K562 (cell line): Measurements from ENCODE around the gene MYO7A. TPM values are rescaled to one million over a fixed set of nuclear protein-coding genes. Genes with fewer than 3 reads are reported as not detected.

Source experiments
- ATAC-seq: fragments of 200-7000 bp; cut with Tn5 transposase; 3 replicates; pipeline ENCODE4 v1.9.1; 2020; ENCODE audit warnings: moderate library complexity
- BruUV-seq: library from RNA; stranded (reverse); fragments of 400-500 nt; replicated peaks from 2 replicates; lab custom pipeline; 2021; lab: Mats Ljungman, UMichigan
- CTCF ChIA-PET: fragments of 300-600 bp; formaldehyde crosslinking; extraction: SDS; loops from one replicate; lab custom pipeline; 2021; ENCODE audit warnings: low intra/inter-chr PET ratio; lab: Yijun Ruan, JAX
- POLR2A ChIA-PET: fragments of 300-600, 350-650 bp; sonication (Branson Sonifier 250); formaldehyde crosslinking; extraction: SDS; loops from one replicate; lab custom pipeline; 2021; ENCODE audit warnings: antibody characterized with exemption, inconsistent platforms; lab: Yijun Ruan, JAX
- DNase-seq, 4 experiments: peaks; one replicate each; pipeline versions ENCODE4 v3.0.0 to v3.0.0-alpha.2; 2011 to 2018; ENCODE audit warnings: low spot score in 3 of 4, mixed read lengths in 3 of 4; ENCODE audit errors: extremely low read depth in 1 of 4
- FAIRE-seq: peaks from 2 replicates; lab custom pipeline; 2011; peaks lifted over from hg19 to GRCh38; lab: Jason Lieb, UNC
- H2AFZ ChIP-seq: 2 replicates; pipeline ENCODE4 v1.6.0; 2011; ENCODE audit warnings: low read depth, low read length, control low read depth, inconsistent platforms
- H3K27ac ChIP-seq: fragments of 200-600 bp; 3 replicates; pipeline ENCODE4 v1.8.0; 2011; ENCODE audit warnings: low read depth, mild to moderate bottlenecking, control low read depth, inconsistent platforms, low read length, moderate library complexity, mixed read lengths; ENCODE audit errors: extremely low read depth
- H3K27me3 ChIP-seq, 2 experiments: fragments of 300-600 bp in 1 of 2; 2 replicates in 1 of 2; 3 replicates in 1 of 2; pipeline versions ENCODE4 v1.6.0 to v1.8.0; 2011; ENCODE audit warnings: inconsistent platforms in 2 of 2, low read length in 2 of 2, mild to moderate bottlenecking in 1 of 2, mixed read lengths in 1 of 2, moderate library complexity in 1 of 2; ENCODE audit not compliant: control insufficient read depth in 2 of 2, insufficient read depth in 2 of 2
- H3K36me3 ChIP-seq: fragments of 300-600 bp; 3 replicates; pipeline ENCODE4 v1.8.0; 2011; ENCODE audit warnings: mild to moderate bottlenecking, low read length, inconsistent platforms; ENCODE audit not compliant: control insufficient read depth, insufficient read depth
- H3K4me1 ChIP-seq, 2 experiments: fragments of 200-600 bp in 1 of 2; replicated peaks in 1 of 2; 2 replicates in 1 of 2; 3 replicates in 1 of 2; pipeline versions ENCODE4 v1.5.1 to v1.8.0; 2011; ENCODE audit warnings: inconsistent platforms in 2 of 2, low read length in 2 of 2, mild to moderate bottlenecking in 1 of 2, mixed read lengths in 1 of 2, moderate library complexity in 1 of 2; ENCODE audit not compliant: control insufficient read depth in 2 of 2, insufficient read depth in 2 of 2
- H3K4me2 ChIP-seq: 2 replicates; pipeline ENCODE4 v1.6.1; 2011; ENCODE audit warnings: low read length, control low read depth, inconsistent platforms, mixed read lengths; ENCODE audit not compliant: insufficient read depth
- H3K4me3 ChIP-seq: fragments of 200-600 bp; sonication (generic), shearing (Covaris generic); 2 replicates; pipeline ENCODE4 v1.5.1; 2016; ENCODE audit warnings: control low read depth, inconsistent platforms
- H3K79me2 ChIP-seq: fragments of 200-600 bp; 3 replicates; pipeline ENCODE4 v1.8.0; 2011; ENCODE audit warnings: low read length, inconsistent platforms; ENCODE audit not compliant: control insufficient read depth, insufficient read depth
- H3K9ac ChIP-seq, 2 experiments: 2 replicates each; pipeline versions ENCODE4 v1.6.0 to v1.6.1; 2011; ENCODE audit warnings: low read depth in 2 of 2, low read length in 2 of 2, control low read depth in 1 of 2, inconsistent platforms in 1 of 2, mild to moderate bottlenecking in 1 of 2, mixed read lengths in 1 of 2; ENCODE audit not compliant: insufficient read depth in 1 of 2
- H3K9me1 ChIP-seq: one replicate; pipeline ENCODE4 v1.6.0; 2011; ENCODE audit warnings: inconsistent platforms, mild to moderate bottlenecking, low read length, moderate library complexity; ENCODE audit not compliant: control insufficient read depth, insufficient read depth
- H3K9me3 ChIP-seq: replicated peaks from 2 replicates; pipeline ENCODE4 v1.5.1; 2011; ENCODE audit warnings: low read depth, low read length, inconsistent platforms; ENCODE audit not compliant: control insufficient read depth, insufficient read depth
- H4K20me1 ChIP-seq: replicated peaks from 2 replicates; pipeline ENCODE4 v1.6.1; 2011; ENCODE audit warnings: low read length, inconsistent platforms, mixed read lengths; ENCODE audit not compliant: control insufficient read depth, insufficient read depth
- BRD4 ChIP-seq: fragments of 200-600 bp; sonication (generic); IDR thresholded peaks from 2 replicates; pipeline ENCODE4 v1.6.1; 2017; ENCODE audit warnings: inconsistent platforms
- DACH1 ChIP-seq: fragments of 450-650 bp; IDR thresholded peaks from 2 replicates; pipeline ENCODE4 v1.6.1; 2018; ENCODE audit not compliant: partially characterized antibody
- E2F3 ChIP-seq: fragments of 250-450 bp; sonication (Bioruptor Pico); IDR thresholded peaks from 2 replicates; pipeline ENCODE4 v1.4.0; 2020; ENCODE audit warnings: mild to moderate bottlenecking
- HDAC2 ChIP-seq: fragments of 450-650 bp; IDR thresholded peaks from 2 replicates; pipeline ENCODE4 v1.6.1; 2016; ENCODE audit warnings: mild to moderate bottlenecking
- HIVEP1 ChIP-seq: fragments of 250-450 bp; sonication (Bioruptor Pico); IDR thresholded peaks from 2 replicates; pipeline ENCODE4 v1.4.0; 2020; ENCODE audit warnings: mild to moderate bottlenecking
- MEIS2 ChIP-seq: fragments of 450-650 bp; IDR thresholded peaks from 2 replicates; pipeline ENCODE4 v1.6.1; 2014; ENCODE audit warnings: mild to moderate bottlenecking; ENCODE audit not compliant: partially characterized antibody
- PCBP2 ChIP-seq: fragments of 200-400 bp; formaldehyde crosslinking; IDR thresholded peaks from 2 replicates; pipeline ENCODE4 v1.6.1; 2018; ENCODE audit warnings: low read length, low read depth, mild to moderate bottlenecking, moderate library complexity; ENCODE audit not compliant: poor library complexity, severe bottlenecking
- RBBP5 ChIP-seq: fragments of 200-600 bp; sonication (generic); IDR thresholded peaks from 2 replicates; pipeline ENCODE4 v1.6.1; 2012; ENCODE audit warnings: borderline replicate concordance, mild to moderate bottlenecking, low read length, control low read depth, inconsistent platforms; ENCODE audit not compliant: insufficient read depth, poor library complexity, severe bottlenecking
- RBFOX2 ChIP-seq: fragments of 200-400 bp; formaldehyde crosslinking; IDR thresholded peaks from 2 replicates; pipeline ENCODE4 v1.6.1; 2017; ENCODE audit warnings: low read depth, mild to moderate bottlenecking, low read length, moderate library complexity
- RBM15 ChIP-seq: fragments of 200-400 bp; formaldehyde crosslinking; IDR thresholded peaks from 2 replicates; pipeline ENCODE4 v1.6.1; 2018; ENCODE audit warnings: mild to moderate bottlenecking, low read length, moderate library complexity; ENCODE audit not compliant: insufficient read depth
- SP1 ChIP-seq: sonication (generic); formaldehyde crosslinking; IDR thresholded peaks from 2 replicates; pipeline ENCODE4 v1.8.1; 2022; ENCODE audit warnings: mild to moderate bottlenecking, missing genetic modification reagents
- TAL1 ChIP-seq: fragments of 450-650 bp; IDR thresholded peaks from 2 replicates; pipeline ENCODE4 v1.6.1; 2016; ENCODE audit warnings: mild to moderate bottlenecking
- THRAP3 ChIP-seq: fragments of 450-650 bp; IDR thresholded peaks from 2 replicates; pipeline ENCODE4 v1.6.1; 2016; ENCODE audit warnings: mild to moderate bottlenecking, inconsistent platforms, borderline replicate concordance
- ZNF184 ChIP-seq: sonication (generic); formaldehyde crosslinking; IDR thresholded peaks from 2 replicates; pipeline ENCODE4 v1.5.0; 2020; ENCODE audit warnings: missing genetic modification reagents
- ZNF232 ChIP-seq: sonication (generic); formaldehyde crosslinking; IDR thresholded peaks from 2 replicates; pipeline ENCODE4 v1.8.0; 2022; ENCODE audit warnings: mild to moderate bottlenecking, missing genetic modification reagents
- WGBS: fragments of 100-300 bp; shearing (Covaris generic); methylation state at CpG from one replicate; pipeline ENCODE4 v1.1.6; 2016; ENCODE audit warnings: low coverage, mixed read lengths; ENCODE audit not compliant: insufficient coverage; ENCODE audit errors: missing lambda C conversion rate; 5-methylcytosine and 5-hydroxymethylcytosine counted together
- in situ Hi-C: fragments of 300-500 bp; cut with MboI; formaldehyde crosslinking; loops from 4 replicates; pipeline ENCODE4 v1.15.0; 2018; ENCODE audit warnings: inconsistent platforms, mixed read lengths
- intact Hi-C: fragments of 100-400 bp; cut with micrococcal nuclease; formaldehyde crosslinking; loops from 2 replicates; pipeline ENCODE4 v1.14.2; 2022
- polyA plus RNA-seq, 8 experiments: library from polyadenylated mRNA; depleted of rRNA in 4 of 8; stranded (reverse) in 5 of 8; unstranded in 3 of 8; fragments of >200 nt; fragmentation: Nextera tagmentation in 2 of 8; fragmentation: Illumina TruSeq in 1 of 8; extraction: Ambion mirVana in 2 of 8; extraction: Trizol in 1 of 8; gene quantifications; 2 replicates each; pipeline versions ENCODE4 v1.2.1 to v1.2.3, GENCODE V29; 2011 to 2014; ENCODE audit warnings: inconsistent platforms in 1 of 8, missing spikeins in 1 of 8
- total RNA-seq, 7 experiments: library from RNA; depleted of rRNA in 6 of 7; stranded (reverse); fragments of >200 nt in 6 of 7; fragmentation: Illumina TruSeq in 2 of 7; extraction: Trizol in 2 of 7; gene quantifications; 2 replicates each; pipeline versions ENCODE4 v1.2.1 to v1.2.3, GENCODE V29; 2011 to 2021; ENCODE audit warnings: low replicate concordance in 1 of 7
- TF ChIP-seq, protein P1 (sequence below): sonication (generic); formaldehyde crosslinking; IDR thresholded peaks from 2 replicates; pipeline ENCODE4 v1.8.0; 2022; ENCODE audit warnings: mild to moderate bottlenecking, low read depth, missing genetic modification reagents

MYO7A gene
- total and polyA plus RNA-seq, 9 of the 15 experiments (the other 6 are each of a cell fraction or from before 2014, with no cell fraction given): 0.01 to 0.11 (median 0.07) TPM; not detected in 1

DNA sequence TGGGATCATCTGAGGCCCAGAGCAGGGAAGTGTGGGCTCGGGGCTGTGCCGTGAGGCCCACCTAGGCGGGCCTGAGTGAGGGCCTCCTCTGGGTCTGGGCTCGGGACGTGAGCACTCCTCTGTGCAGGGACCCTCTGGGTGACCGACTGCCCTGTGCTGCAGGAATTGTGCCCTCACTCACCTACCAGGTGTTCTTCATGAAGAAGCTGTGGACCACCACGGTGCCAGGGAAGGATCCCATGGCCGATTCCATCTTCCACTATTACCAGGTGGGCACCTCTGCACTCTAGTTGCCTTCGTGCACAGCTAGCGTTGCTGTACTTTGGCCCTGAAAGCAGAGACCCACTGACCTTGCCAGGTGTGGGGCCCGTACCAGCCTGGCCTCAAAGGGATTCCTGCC is 80.5 kb downstream of the MYO7A start:
- no peaks in the 10 kb centered on the region for H4K20me1 ChIP-seq
- DNase-seq: no peak
- in situ Hi-C loops: no loop called here
- no peaks in the 10 kb centered on the region for H3K36me3 ChIP-seq
- peak overlapping the region in 1 of 2 experiments; percentile 62; a peak in 1 of 4 replicates for H3K9ac ChIP-seq
- no peak for FAIRE-seq
- peaks cover 0 to 8% of the 10 kb centered on the region in 2 experiments; a peak in 1 of 5 replicates for H3K4me1 ChIP-seq
- TF ChIP-seq DACH1: no peak
- no peak for TF ChIP-seq THRAP3
- TF ChIP-seq, protein P1, sequence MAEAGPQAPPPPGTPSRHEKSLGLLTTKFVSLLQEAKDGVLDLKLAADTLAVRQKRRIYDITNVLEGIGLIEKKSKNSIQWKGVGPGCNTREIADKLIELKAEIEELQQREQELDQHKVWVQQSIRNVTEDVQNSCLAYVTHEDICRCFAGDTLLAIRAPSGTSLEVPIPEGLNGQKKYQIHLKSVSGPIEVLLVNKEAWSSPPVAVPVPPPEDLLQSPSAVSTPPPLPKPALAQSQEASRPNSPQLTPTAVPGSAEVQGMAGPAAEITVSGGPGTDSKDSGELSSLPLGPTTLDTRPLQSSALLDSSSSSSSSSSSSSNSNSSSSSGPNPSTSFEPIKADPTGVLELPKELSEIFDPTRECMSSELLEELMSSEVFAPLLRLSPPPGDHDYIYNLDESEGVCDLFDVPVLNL: no peak
- TF ChIP-seq RBFOX2: no peak
- no peak for TF ChIP-seq ZNF184
- CTCF ChIA-PET: no interaction called here
- intact Hi-C loops: no loop called here
- H3K27me3 ChIP-seq: peaks cover 7 to 70% of the 10 kb centered on the region in 2 experiments; a peak in 3 of 5 replicates
- H3K9me3 ChIP-seq: no peaks in the 10 kb centered on the region
- under 1% methylated on average over 10 of the region's 11 CpGs for WGBS
- H2AFZ ChIP-seq: no peak overlapping the region
- no TSS peak for BruUV-seq
- no peak overlapping the region for H3K4me2 ChIP-seq
- ATAC-seq: no peak
- H3K27ac ChIP-seq: no peak overlapping the region
- no peaks in the 10 kb centered on the region for H3K79me2 ChIP-seq
- peaks cover 3% of the 10 kb centered on the region for H3K9me1 ChIP-seq
- H3K4me3 ChIP-seq: no peak overlapping the region
- POLR2A ChIA-PET: no interaction called here

DNA sequence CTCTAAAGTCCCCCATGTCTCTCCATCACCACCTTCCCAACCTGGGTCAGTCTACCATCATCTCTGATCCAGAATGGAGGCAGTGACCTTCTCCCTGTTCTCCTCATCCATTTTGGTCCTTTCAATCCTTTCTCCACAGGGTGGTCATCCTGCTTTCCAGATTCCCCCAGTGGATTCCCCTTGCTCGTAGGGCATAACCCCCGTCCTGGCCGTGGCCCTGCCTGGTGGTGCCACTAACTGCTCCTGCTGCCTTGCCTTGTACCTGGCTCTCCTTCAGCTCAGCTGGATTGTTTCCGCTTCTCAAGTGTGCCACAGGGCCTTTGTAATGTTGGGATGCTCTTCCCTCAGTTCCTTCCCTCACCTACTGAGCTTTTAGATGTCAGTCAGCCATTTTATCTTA is 81.6 kb downstream of the MYO7A start:
- in situ Hi-C loops: no loop called here
- peaks cover 0 to 8% of the 10 kb centered on the region in 2 experiments; a peak in 1 of 5 replicates for H3K4me1 ChIP-seq
- H3K79me2 ChIP-seq: no peaks in the 10 kb centered on the region

More for the DNA sequence above, 81.6 kb downstream of the MYO7A start:
- CTCF ChIA-PET: no interaction called here
- 0% methylated on average over 4 of the region's 4 CpGs for WGBS
- POLR2A ChIA-PET: no interaction called here
- ATAC-seq: no peak
- Histone ChIP-seq H3K27me3 (peaks cover 0 to 70% of the 10 kb centered on the region in 2 experiments; a peak in 4 of 5 replicates), H3K9me1 (peaks cover 3% of the 10 kb centered on the region), H4K20me1 (no peaks in the 10 kb centered on the region), H3K36me3 (no peaks in the 10 kb centered on the region), H3K4me2 (no peak overlapping the region), H3K9me3 (no peaks in the 10 kb centered on the region), H3K4me3 (no peak overlapping the region), H3K27ac (no peak overlapping the region), H3K9ac (no peak overlapping the region), H2AFZ (no peak overlapping the region)
- TF ChIP-seq TAL1: no peak
- TF ChIP-seq RBM15: no peak
- no peak for TF ChIP-seq MEIS2
- no peak for TF ChIP-seq BRD4
- TF ChIP-seq HDAC2: no peak
- no peak for TF ChIP-seq ZNF184
- TF ChIP-seq RBBP5: no peak
- no peak for TF ChIP-seq PCBP2
- TF ChIP-seq HIVEP1 (CRISPR knock-in tag): no peak
- no peak for TF ChIP-seq E2F3 (CRISPR knock-in tag)
- TF ChIP-seq SP1 (CRISPR knock-in tag): no peak
- no peak for TF ChIP-seq ZNF232 (CRISPR knock-in tag)
- intact Hi-C loops: no loop called here
- BruUV-seq: no TSS peak
- FAIRE-seq: no peak
- DNase-seq: no peak
